HepG2 (cell line): ENCODE results near the gene APOC3. TPM values are rescaled to one million over a fixed set of nuclear protein-coding genes. Genes with fewer than 3 reads are reported as not detected.
A peak's percentile ranks its signal among the peaks of the same experiment; 100 is the strongest.

Source experiments
- BRF2 ChIP-seq: sonication (generic); formaldehyde crosslinking; IDR thresholded peaks from 2 replicates; pipeline ENCODE4 v1.8.1; 2022; ENCODE audit warnings: mild to moderate bottlenecking, missing genetic modification reagents
- CSRNP1 ChIP-seq: sonication (generic); formaldehyde crosslinking; IDR thresholded peaks from 2 replicates; pipeline ENCODE4 v1.8.1; 2023; ENCODE audit warnings: mild to moderate bottlenecking, missing genetic modification reagents
- DNMT1 ChIP-seq: sonication (generic); formaldehyde crosslinking; IDR thresholded peaks from 2 replicates; pipeline ENCODE4 v1.5.1; 2020; ENCODE audit warnings: mild to moderate bottlenecking, missing genetic modification reagents
- EP300 ChIP-seq, 3 experiments: sonication (generic) in 1 of 3; formaldehyde crosslinking in 1 of 3; IDR thresholded peaks; 2 replicates each; pipeline versions ENCODE4 v1.5.1 to v1.6.1; 2011 to 2020; ENCODE audit warnings: low read depth in 2 of 3, low read length in 2 of 3, borderline replicate concordance in 1 of 3, improper control_type of control experiment in 1 of 3, mild to moderate bottlenecking in 1 of 3, missing genetic modification reagents in 1 of 3, moderate library complexity in 1 of 3
- GATAD1 ChIP-seq: IDR thresholded peaks from 2 replicates; pipeline ENCODE4 v1.6.1; 2016; ENCODE audit warnings: missing genetic modification reagents, missing compliant biosample characterization
- KDM1A ChIP-seq: IDR thresholded peaks from 2 replicates; pipeline ENCODE4 v1.6.1; 2016; ENCODE audit warnings: missing compliant biosample characterization
- MED8 ChIP-seq: sonication (generic); formaldehyde crosslinking; IDR thresholded peaks from 2 replicates; pipeline ENCODE4 v1.8.1; 2023; ENCODE audit warnings: mild to moderate bottlenecking, missing genetic modification reagents; ENCODE audit not compliant: insufficient replicate concordance
- MTF2 ChIP-seq: sonication (generic); formaldehyde crosslinking; IDR thresholded peaks from 2 replicates; pipeline ENCODE4 v1.5.0; 2020; ENCODE audit warnings: missing genetic modification reagents, borderline replicate concordance
- RBAK ChIP-seq: sonication (generic); formaldehyde crosslinking; IDR thresholded peaks from 2 replicates; pipeline ENCODE4 v1.5.1; 2020; ENCODE audit warnings: mild to moderate bottlenecking, missing genetic modification reagents
- RXRB ChIP-seq: IDR thresholded peaks from 2 replicates; pipeline ENCODE4 v1.6.1; 2016; ENCODE audit warnings: borderline replicate concordance, missing genetic modification reagents, missing compliant biosample characterization
- SRY ChIP-seq: sonication (generic); formaldehyde crosslinking; IDR thresholded peaks from 2 replicates; pipeline ENCODE4 v1.8.0; 2022; ENCODE audit warnings: mild to moderate bottlenecking, missing genetic modification reagents
- TRAFD1 ChIP-seq: sonication (generic); formaldehyde crosslinking; IDR thresholded peaks from 2 replicates; pipeline ENCODE4 v1.5.1; 2020; ENCODE audit warnings: missing genetic modification reagents, mild to moderate bottlenecking, borderline replicate concordance
- YEATS4 ChIP-seq: sonication (generic); formaldehyde crosslinking; IDR thresholded peaks from 2 replicates; pipeline ENCODE4 v1.4.0; 2020; ENCODE audit warnings: missing genetic modification reagents, borderline replicate concordance
- ZEB1 ChIP-seq: IDR thresholded peaks from 2 replicates; pipeline ENCODE4 v1.6.1; 2012; ENCODE audit warnings: mild to moderate bottlenecking, low read depth, inconsistent platforms; ENCODE audit not compliant: insufficient replicate concordance
- ZGPAT ChIP-seq: IDR thresholded peaks from 2 replicates; pipeline ENCODE4 v1.6.1; 2016; ENCODE audit warnings: mild to moderate bottlenecking
- ZNF138 ChIP-seq: sonication (generic); formaldehyde crosslinking; IDR thresholded peaks from 2 replicates; pipeline ENCODE4 v1.5.0; 2020; ENCODE audit warnings: mild to moderate bottlenecking, low read depth, missing genetic modification reagents
- ZNF263 ChIP-seq: sonication (generic); formaldehyde crosslinking; IDR thresholded peaks from 2 replicates; pipeline ENCODE4 v1.4.0; 2020; ENCODE audit warnings: missing genetic modification reagents
- ZNF276 ChIP-seq: sonication (generic); formaldehyde crosslinking; IDR thresholded peaks from 2 replicates; pipeline ENCODE4 v1.4.0; 2020; ENCODE audit warnings: mild to moderate bottlenecking, low read depth, missing genetic modification reagents
- ZNF33B ChIP-seq: sonication (generic); formaldehyde crosslinking; IDR thresholded peaks from 2 replicates; pipeline ENCODE4 v1.5.1; 2020; ENCODE audit warnings: mild to moderate bottlenecking, missing genetic modification reagents
- ZNF496 ChIP-seq: sonication (generic); formaldehyde crosslinking; IDR thresholded peaks from 2 replicates; pipeline ENCODE4 v1.8.1; 2023; ENCODE audit warnings: mild to moderate bottlenecking, moderate library complexity, missing genetic modification reagents; ENCODE audit not compliant: insufficient replicate concordance
- ZNF746 ChIP-seq: sonication (generic); formaldehyde crosslinking; IDR thresholded peaks from 2 replicates; pipeline ENCODE4 v1.8.0; 2022; ENCODE audit warnings: mild to moderate bottlenecking, missing genetic modification reagents
- polyA plus RNA-seq, 8 experiments: library from polyadenylated mRNA; depleted of rRNA in 3 of 8; stranded (reverse) in 7 of 8; unstranded in 1 of 8; fragments of >200 nt; fragmentation: Illumina TruSeq in 4 of 8; extraction: Trizol in 4 of 8; gene quantifications; 2 replicates each; pipeline versions ENCODE4 v1.2.1 to v1.2.3, GENCODE V29; 2011 to 2016; ENCODE audit warnings: low read depth in 4 of 8, missing spikeins in 1 of 8, mixed read lengths in 1 of 8; ENCODE audit not compliant: insufficient read depth in 1 of 8
- total RNA-seq, 5 experiments: library from RNA; depleted of rRNA; stranded (reverse); fragments of >200 nt; fragmentation: Illumina TruSeq; extraction: Trizol; gene quantifications; 2 replicates each; pipeline ENCODE4 v1.2.3, GENCODE V29; 2016; ENCODE audit warnings: low read depth in 1 of 5

APOC3 gene
- total and polyA plus RNA-seq, 2 of the 13 experiments (the other 11 are each of a cell fraction or from before 2014, with no cell fraction given): 314 to 687 TPM

- TF ChIP-seq SRY (0 out of 2 replicates have a peak, but pooled peaks have one; percentile 22), ZGPAT (CRISPR knock-in tag) (peak; percentile 41; the same call in 1 of the 2 replicates), EP300 (IDR thresholded peaks at IDR 0.05; ENCODE audit: low read depth in 2 of 2, low read length in 2 of 2) (0 out of 4 replicates have a peak, but pooled peaks of 1 of the 2 experiments have one; percentile 28), EP300 (CRISPR knock-in tag; IDR thresholded peaks at IDR 0.05; ENCODE audit: borderline replicate concordance) (no peak), DNMT1 (CRISPR knock-in tag) (no peak), ZEB1 (no peak), ZNF33B (CRISPR knock-in tag) (no peak), TRAFD1 (no peak), ZNF496 (no peak), ZNF263 (CRISPR knock-in tag) (peak; percentile 55), BRF2 (CRISPR knock-in tag) (no peak), YEATS4 (CRISPR knock-in tag) (no peak), ZNF746 (CRISPR knock-in tag) (0 out of 2 replicates have a peak, but pooled peaks have one; percentile 31), MTF2 (CRISPR knock-in tag) (no peak), KDM1A (CRISPR knock-in tag) (no peak), RXRB (CRISPR knock-in tag) (peak; percentile 53; the same call in 1 of the 2 replicates), GATAD1 (no peak), ZNF276 (no peak), ZNF138 (no peak), CSRNP1 (CRISPR knock-in tag) (no peak), MED8 (no peak), RBAK (CRISPR knock-in tag) (no peak)
These were observed 8.8 kb downstream of the APOC3 start (continued) for GRCh38 chr11:116838321-116839084.
